ENCODE results near the gene SLC22A7.
"Not testable (repeated sequence)": the region's sequence is repeated elsewhere in the genome, so short reads cannot be mapped to it uniquely, and the experiment has no call there.

- TF ChIP-seq EZH2 (IDR thresholded peaks at IDR 0.05; ENCODE audit: borderline replicate concordance, insufficient read depth, low read depth, low read length, poor library complexity, severe bottlenecking) = not testable (repeated sequence)
- TF ChIP-seq, protein P1, sequence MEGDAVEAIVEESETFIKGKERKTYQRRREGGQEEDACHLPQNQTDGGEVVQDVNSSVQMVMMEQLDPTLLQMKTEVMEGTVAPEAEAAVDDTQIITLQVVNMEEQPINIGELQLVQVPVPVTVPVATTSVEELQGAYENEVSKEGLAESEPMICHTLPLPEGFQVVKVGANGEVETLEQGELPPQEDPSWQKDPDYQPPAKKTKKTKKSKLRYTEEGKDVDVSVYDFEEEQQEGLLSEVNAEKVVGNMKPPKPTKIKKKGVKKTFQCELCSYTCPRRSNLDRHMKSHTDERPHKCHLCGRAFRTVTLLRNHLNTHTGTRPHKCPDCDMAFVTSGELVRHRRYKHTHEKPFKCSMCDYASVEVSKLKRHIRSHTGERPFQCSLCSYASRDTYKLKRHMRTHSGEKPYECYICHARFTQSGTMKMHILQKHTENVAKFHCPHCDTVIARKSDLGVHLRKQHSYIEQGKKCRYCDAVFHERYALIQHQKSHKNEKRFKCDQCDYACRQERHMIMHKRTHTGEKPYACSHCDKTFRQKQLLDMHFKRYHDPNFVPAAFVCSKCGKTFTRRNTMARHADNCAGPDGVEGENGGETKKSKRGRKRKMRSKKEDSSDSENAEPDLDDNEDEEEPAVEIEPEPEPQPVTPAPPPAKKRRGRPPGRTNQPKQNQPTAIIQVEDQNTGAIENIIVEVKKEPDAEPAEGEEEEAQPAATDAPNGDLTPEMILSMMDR (IDR thresholded peaks at IDR 0.05) = not testable (repeated sequence)
Measured at GRCh38 chr6:43346243-43346642, 48.2 kb downstream of the SLC22A7 start.

All from B cell (primary cell).